Fibroblast of the aortic adventitia (primary cell): ENCODE measurements around the gene TMPRSS13. TPM values are rescaled to one million over a fixed set of nuclear protein-coding genes. Genes with fewer than 3 reads are reported as not detected.

Experiments used
- DNase-seq: peaks from one replicate; pipeline ENCODE4 v3.0.0-alpha.2; 2010; ENCODE audit warnings: low read depth
- H3K4me3 ChIP-seq: 2 replicates; pipeline ENCODE4 v1.5.1; 2011; ENCODE audit warnings: low read depth, mild to moderate bottlenecking, control low read depth, low read length, moderate library complexity
- total RNA-seq: library from RNA; depleted of rRNA; stranded (reverse); fragments of >200 nt; gene quantifications from 2 replicates; pipeline ENCODE4 v1.2.3, GENCODE V29; 2012; ENCODE audit warnings: low replicate concordance
- TF ChIP-seq, protein P1 (sequence below): IDR thresholded peaks from 2 replicates; pipeline ENCODE4 v1.5.1; 2011; ENCODE audit warnings: mild to moderate bottlenecking, low read length, control low read depth, inconsistent platforms; ENCODE audit not compliant: insufficient read depth

The TMPRSS13 gene
- total RNA-seq, 1 donor: not detected

DNA sequence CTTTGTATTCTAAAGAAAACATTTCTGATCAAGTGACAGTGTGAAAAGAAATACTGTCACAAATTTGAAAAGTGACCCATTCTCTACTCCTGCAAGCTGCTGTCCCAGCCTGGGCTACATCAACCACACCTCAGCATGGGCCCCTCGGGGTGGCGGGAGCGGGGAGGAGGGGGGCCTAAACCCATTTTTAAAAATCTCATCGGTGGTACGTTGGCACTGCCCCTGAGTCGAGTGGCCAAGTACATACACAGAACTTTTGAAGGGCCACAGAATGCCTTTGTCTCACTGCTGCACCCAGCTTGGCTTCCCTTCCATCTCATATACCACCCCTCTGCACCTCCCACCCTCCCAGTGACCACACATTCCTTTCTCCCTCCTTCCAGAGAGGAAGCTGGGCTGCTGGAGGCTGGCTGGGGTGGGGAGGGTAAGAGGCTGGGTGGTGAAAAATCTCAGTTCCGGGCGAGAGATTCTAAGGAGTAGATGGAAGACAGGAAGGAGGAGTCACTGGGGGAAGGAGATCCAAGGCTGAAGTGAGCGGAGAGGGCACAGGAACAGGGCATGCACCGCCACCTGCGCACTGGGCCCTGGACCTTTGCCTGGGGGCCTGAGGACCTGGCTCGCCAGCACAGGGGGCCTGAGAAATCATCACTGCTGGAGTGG lies 73.9 kb downstream of the TMPRSS13 start:
- no peak for DNase-seq
- TF ChIP-seq, protein P1, sequence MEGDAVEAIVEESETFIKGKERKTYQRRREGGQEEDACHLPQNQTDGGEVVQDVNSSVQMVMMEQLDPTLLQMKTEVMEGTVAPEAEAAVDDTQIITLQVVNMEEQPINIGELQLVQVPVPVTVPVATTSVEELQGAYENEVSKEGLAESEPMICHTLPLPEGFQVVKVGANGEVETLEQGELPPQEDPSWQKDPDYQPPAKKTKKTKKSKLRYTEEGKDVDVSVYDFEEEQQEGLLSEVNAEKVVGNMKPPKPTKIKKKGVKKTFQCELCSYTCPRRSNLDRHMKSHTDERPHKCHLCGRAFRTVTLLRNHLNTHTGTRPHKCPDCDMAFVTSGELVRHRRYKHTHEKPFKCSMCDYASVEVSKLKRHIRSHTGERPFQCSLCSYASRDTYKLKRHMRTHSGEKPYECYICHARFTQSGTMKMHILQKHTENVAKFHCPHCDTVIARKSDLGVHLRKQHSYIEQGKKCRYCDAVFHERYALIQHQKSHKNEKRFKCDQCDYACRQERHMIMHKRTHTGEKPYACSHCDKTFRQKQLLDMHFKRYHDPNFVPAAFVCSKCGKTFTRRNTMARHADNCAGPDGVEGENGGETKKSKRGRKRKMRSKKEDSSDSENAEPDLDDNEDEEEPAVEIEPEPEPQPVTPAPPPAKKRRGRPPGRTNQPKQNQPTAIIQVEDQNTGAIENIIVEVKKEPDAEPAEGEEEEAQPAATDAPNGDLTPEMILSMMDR: no peak
- no peak overlapping the region for H3K4me3 ChIP-seq

DNA sequence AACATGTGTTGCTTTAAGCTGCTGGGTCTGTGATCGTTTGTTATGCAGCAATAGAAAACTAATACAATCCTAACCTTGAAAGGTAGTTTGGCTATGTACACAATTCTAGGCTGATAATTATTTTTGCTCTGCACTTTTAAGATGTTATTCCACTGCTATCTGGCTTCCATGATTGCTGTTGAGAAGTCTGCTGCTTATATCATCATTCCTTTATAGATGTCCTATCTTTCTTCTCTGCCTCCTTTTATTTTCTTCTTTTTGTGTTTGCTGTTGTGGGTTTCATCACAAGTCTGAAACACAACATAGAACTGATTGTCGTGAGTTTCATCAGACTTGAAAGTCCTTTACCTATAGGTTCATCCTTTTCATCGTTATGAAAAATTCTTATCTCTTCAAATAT lies 76.9 kb downstream of the TMPRSS13 start:
- DNase-seq: no peak
- no peak overlapping the region for H3K4me3 ChIP-seq
- TF ChIP-seq, protein P1: no peak

DNA sequence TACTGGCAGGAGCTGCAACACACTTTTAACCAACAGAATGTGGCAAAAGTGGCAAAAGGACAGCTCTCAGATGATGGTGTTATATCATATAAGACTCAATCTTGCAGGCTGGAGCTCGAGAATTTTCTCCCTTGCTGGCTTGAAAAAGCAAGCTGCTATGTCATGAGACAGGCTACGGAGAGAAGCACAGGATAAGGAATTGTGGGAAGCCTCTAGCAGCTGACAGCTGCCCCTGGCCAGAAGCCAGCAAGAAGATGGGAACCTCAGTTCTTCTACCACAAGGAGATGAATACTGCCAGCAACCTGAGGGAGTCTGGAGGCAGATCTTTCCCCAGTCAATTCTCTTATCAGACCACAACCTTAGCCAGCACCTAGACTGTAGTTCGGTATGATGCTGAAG lies 77.3 kb downstream of the TMPRSS13 start:
- no peak overlapping the region for H3K4me3 ChIP-seq
- TF ChIP-seq, protein P1: no peak
- DNase-seq: no peak

DNA sequence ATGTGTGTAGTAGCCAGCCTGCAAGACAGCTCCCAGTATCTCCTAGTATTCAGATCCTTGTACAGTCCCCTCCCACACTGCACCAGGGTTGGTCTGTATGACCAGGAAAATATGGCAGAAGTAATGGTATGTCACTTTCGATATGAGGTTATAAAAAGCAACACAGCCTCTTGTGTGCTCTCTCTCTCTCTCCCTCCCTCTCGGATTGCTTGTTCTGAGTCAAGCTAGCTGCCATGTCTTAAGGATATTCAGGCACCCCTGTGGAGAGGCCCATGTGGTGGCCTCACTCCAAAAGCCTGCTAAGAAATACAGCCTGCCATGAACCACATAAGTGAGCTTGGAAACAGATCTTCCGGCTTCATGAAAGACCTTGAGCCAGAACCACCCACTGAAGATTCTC lies 78.1 kb downstream of the TMPRSS13 start:
- TF ChIP-seq, protein P1: no peak
- no peak for DNase-seq
- no peak overlapping the region for H3K4me3 ChIP-seq

Other genes starting within 250 kb of the TMPRSS13 start
- gene DSCAML1, start 132.2 kb downstream of the TMPRSS13 start, total RNA-seq: not detected in 2 replicates
- gene FXYD2, start 104.7 kb downstream of the TMPRSS13 start, total RNA-seq: not detected in 2 replicates
- gene FXYD6, start 52.7 kb downstream of the TMPRSS13 start, total RNA-seq: 0.98 and 1.3 TPM in 2 replicates
- gene IL10RA, start 57.0 kb upstream of the TMPRSS13 start, total RNA-seq: not detected in 2 replicates
- gene TMPRSS4, start 147.7 kb upstream of the TMPRSS13 start, total RNA-seq: not detected in 2 replicates
- not detected in 2 replicates for gene SMIM35, start 157.6 kb upstream of the TMPRSS13 start, total RNA-seq
- under 0.01 and 0.25 TPM in 2 replicates for gene SCN4B, start 223.4 kb upstream of the TMPRSS13 start, total RNA-seq
- gene SCN2B, start 247.2 kb upstream of the TMPRSS13 start, total RNA-seq: 0.33 TPM in 1 of 2 replicates, not detected in the other